Fibroblast of villous mesenchyme (primary cell): ENCODE measurements around the gene GSTO1. TPM values are rescaled to one million over a fixed set of nuclear protein-coding genes. Genes with fewer than 3 reads are reported as not detected.

ENCODE experiments used
- DNase-seq: peaks from one replicate; pipeline ENCODE4 v3.0.0-alpha.2; 2010; ENCODE audit warnings: low read depth
- H3K4me3 ChIP-seq: 2 replicates; pipeline ENCODE4 v1.5.1; 2011; ENCODE audit warnings: low read depth, mild to moderate bottlenecking, low read length
- total RNA-seq: library from RNA; depleted of rRNA; stranded (reverse); fragments of >200 nt; gene quantifications from 2 replicates; pipeline ENCODE4 v1.2.3, GENCODE V29; 2012
- TF ChIP-seq, protein P1 (sequence below): IDR thresholded peaks from 2 replicates; pipeline ENCODE4 v1.5.1; 2012; ENCODE audit warnings: low read depth, mild to moderate bottlenecking, low read length; ENCODE audit not compliant: insufficient read depth

Gene GSTO1
- total RNA-seq, 1 donor, result 156 TPM

DNA sequence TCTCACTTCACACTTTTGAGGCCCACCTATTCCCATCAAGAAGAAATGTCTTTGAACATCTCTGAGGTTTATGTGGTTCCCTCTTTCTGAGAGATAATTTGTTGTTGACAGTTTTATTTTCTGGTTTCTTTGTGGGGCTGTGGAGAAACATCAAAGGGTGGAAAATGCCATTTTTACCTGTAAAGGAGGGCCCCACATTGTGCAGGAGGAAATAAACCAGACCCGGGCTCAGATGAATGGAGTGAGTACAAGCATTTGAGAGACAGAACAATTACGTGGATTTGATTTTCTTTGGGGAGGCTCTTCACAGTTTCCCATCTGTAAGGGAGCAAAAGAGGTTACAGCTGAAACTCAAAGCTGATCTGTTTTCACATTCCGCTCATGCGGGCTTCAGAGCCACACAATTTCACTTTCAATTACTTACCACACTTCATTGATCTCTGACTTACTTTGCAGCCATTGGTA lies 53.8 kb downstream of the GSTO1 start:
- no peak for DNase-seq
- H3K4me3 ChIP-seq, result no peak overlapping the region
- TF ChIP-seq, protein P1, sequence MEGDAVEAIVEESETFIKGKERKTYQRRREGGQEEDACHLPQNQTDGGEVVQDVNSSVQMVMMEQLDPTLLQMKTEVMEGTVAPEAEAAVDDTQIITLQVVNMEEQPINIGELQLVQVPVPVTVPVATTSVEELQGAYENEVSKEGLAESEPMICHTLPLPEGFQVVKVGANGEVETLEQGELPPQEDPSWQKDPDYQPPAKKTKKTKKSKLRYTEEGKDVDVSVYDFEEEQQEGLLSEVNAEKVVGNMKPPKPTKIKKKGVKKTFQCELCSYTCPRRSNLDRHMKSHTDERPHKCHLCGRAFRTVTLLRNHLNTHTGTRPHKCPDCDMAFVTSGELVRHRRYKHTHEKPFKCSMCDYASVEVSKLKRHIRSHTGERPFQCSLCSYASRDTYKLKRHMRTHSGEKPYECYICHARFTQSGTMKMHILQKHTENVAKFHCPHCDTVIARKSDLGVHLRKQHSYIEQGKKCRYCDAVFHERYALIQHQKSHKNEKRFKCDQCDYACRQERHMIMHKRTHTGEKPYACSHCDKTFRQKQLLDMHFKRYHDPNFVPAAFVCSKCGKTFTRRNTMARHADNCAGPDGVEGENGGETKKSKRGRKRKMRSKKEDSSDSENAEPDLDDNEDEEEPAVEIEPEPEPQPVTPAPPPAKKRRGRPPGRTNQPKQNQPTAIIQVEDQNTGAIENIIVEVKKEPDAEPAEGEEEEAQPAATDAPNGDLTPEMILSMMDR, result no peak

DNA sequence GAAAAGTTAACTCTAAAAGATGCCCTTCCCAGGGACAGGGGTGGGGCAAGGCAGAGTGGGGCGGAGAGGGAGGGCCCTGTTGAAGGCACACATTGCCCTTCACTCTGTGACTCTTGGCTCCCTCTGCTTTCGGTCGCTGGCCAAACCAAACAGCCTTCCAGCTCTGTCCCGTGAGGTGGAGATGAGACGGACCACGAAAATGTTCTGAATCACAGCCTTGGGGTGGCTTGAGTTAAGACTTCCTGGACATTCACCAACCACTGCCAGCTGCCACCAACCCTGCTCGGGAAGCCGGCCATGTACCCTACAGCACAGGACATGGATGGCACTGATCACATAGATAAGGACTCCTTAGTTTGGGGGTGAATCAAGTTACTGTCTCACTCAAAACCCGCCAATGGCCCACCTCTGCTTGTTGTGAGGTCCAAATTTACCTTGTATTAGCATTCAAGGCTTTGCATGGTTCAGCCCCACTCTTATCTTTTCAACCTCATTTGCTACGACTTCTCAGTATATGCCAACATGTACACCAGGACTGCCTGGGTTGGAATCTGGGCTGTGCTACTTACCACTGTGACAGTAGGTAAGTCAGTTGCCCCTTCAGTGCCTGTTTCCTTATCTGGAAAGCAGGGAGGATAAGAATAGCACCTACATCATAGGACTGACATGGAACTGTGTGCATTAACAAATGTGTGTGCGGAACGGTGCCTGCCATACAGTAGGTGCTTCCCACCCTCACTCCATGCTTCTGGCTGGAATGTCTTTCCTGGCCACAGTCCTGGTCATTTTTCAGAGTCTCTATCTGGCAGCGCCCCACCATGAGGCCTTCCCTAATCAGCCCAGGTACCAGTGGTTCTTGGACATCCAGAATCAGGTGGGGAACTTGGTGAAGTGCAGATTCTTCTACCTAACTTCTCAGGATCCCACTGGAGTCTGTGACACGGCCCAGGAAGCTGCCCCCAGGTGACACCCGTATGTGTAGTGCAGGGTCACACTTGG lies 55.6 kb downstream of the GSTO1 start:
- DNase-seq, result peak; percentile 78
- no peak overlapping the region for H3K4me3 ChIP-seq
- TF ChIP-seq, protein P1, result no peak

GRCh38 chr10:104311184-104311720 lies 56.6 kb downstream of the GSTO1 start:
- DNase-seq, result no peak
- TF ChIP-seq, protein P1, result no peak
- no peak overlapping the region for H3K4me3 ChIP-seq

DNA sequence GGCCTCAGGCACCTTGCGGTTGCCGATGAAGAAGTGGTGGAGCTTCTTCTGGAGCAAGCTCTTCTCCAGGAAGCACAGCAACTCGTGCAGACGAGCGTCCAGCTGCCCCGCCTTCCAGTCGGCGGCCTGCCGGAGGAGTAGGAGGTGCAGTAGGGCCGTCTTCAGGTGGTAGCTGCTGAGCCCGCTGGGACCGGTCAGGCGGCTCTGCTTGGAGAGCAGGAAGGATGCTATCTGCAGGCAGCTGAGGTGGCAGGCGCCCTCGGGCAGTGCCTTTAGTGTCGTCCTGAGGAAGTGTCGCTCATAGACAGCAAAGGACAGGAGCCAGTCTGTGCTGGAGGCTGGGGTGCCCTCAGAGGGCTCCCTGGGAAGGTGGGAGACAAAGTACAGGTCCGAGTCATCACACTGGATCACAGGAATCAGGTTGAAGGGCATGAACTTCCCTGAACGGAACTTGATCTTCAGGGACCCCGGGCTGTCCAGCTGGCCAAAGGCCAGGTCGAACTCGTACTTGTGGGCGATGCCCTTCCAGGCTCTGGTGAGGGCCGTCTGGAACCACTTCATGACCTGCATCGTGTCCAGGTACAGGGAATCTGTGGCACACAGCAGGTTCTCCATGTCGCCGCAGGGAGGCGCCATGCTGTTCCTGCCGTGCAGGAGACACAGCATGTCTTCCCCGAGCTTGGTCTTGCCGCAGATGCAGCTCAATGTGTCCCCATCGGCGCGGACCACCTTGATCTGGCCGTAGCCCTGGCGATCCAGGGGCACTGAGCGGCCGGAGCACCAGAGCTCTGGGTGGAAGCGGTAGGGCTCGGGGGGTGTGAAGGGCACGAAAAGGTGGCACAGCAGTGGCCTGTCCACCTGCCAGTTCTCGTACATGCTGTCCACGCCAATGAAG lies 60.1 kb downstream of the GSTO1 start:
- TF ChIP-seq, protein P1, result no peak
- no peak for DNase-seq
- no peak overlapping the region for H3K4me3 ChIP-seq

DNA sequence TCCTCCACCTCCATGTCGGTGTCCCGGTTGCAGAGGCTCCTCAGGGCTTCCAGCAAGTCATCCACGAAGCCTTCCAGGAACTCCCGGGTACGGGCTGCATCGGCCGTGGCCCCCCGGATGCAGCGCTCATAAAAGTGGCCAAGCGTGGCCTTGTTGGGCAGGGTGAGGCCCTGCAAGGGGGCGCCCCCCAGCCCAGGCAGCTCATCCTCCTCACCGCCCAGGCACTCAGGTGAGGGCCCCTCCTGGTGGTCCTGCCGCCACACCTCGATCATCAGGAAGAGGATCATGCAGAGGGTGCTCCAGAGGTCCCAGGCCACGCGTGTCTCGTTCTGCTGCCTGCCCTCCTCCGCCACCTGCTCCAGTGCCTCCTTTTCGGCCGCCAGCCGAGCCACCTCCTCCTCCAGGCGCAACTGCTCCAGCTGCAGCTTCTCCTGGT lies 60.8 kb downstream of the GSTO1 start:
- DNase-seq, result no peak

More for the DNA sequence above, 60.8 kb downstream of the GSTO1 start:
- H3K4me3 ChIP-seq, result no peak overlapping the region
- TF ChIP-seq, protein P1, result no peak
